CD4-positive, alpha-beta T cell (primary cell): Measurements from ENCODE around the gene EOGT. TPM values are rescaled to one million over a fixed set of nuclear protein-coding genes. Genes with fewer than 3 reads are reported as not detected.

ENCODE experiments used
- ATAC-seq: fragments of 200-7000 bp; cut with Tn5 transposase; one replicate; pipeline ENCODE4 v1.10.0; 2022; ENCODE audit warnings: mild to moderate bottlenecking; ENCODE audit not compliant: poor library complexity
- CTCF ChIA-PET: fragments of 350-600 bp; sonication (Branson Sonifier 250); formaldehyde crosslinking; loops from one replicate; lab custom pipeline; 2021; ENCODE audit warnings: antibody characterized with exemption, inconsistent platforms; lab: Charles Lee
- POLR2A ChIA-PET: fragments of 350-600 bp; sonication (Branson Sonifier 250); formaldehyde crosslinking; loops from one replicate; lab custom pipeline; 2021; ENCODE audit warnings: antibody characterized with exemption, inconsistent platforms; lab: Charles Lee
- DNase-seq, 14 experiments: peaks; one replicate each; pipeline ENCODE4 v3.0.0-alpha.2; 2013 to 2020; ENCODE audit warnings: mixed read lengths in 2 of 14
- H3K27ac ChIP-seq, 2 donors: one replicate each; pipeline versions ENCODE4 v1.5.1 to v1.7.0; 2013; ENCODE audit warnings: low read length in 2 of 2, low read depth in 1 of 2, mild to moderate bottlenecking in 1 of 2
- H3K27me3 ChIP-seq, 2 experiments: 1 replicate in 1 of 2; 2 replicates in 1 of 2; pipeline versions ENCODE4 v1.6.1 to v1.7.0; 2013; ENCODE audit warnings: low read length in 2 of 2, control low read depth in 1 of 2, mild to moderate bottlenecking in 1 of 2, moderate library complexity in 1 of 2; ENCODE audit not compliant: insufficient read depth in 2 of 2, control insufficient read depth in 1 of 2
- H3K36me3 ChIP-seq: one replicate; pipeline ENCODE4 v1.6.1; 2013; ENCODE audit warnings: low read length, control low read depth; ENCODE audit not compliant: insufficient read depth
- H3K4me1 ChIP-seq: one replicate; pipeline ENCODE4 v1.6.1; 2013; ENCODE audit warnings: low read length, control low read depth; ENCODE audit not compliant: insufficient read depth
- H3K4me3 ChIP-seq: one replicate; pipeline ENCODE4 v1.5.1; 2013; ENCODE audit warnings: mild to moderate bottlenecking, low read length, moderate library complexity
- H3K9me3 ChIP-seq, 2 experiments: 1 replicate in 1 of 2; 2 replicates in 1 of 2; pipeline versions ENCODE4 v1.6.1 to v1.7.0; 2013; ENCODE audit warnings: low read length in 2 of 2, mild to moderate bottlenecking in 2 of 2, control low read depth in 1 of 2, moderate library complexity in 1 of 2; ENCODE audit not compliant: control insufficient read depth in 1 of 2, insufficient read depth in 1 of 2
- H3K27ac Mint-ChIP-seq: one replicate; pipeline ENCODE4 v1.8.0; 2020; ENCODE audit warnings: mixed read lengths
- H3K27me3 Mint-ChIP-seq: one replicate; pipeline ENCODE4 v1.8.0; 2021; ENCODE audit warnings: mixed read lengths
- H3K36me3 Mint-ChIP-seq: one replicate; pipeline ENCODE4 v1.8.0; 2021; ENCODE audit warnings: low read depth, mixed read lengths
- H3K4me1 Mint-ChIP-seq: one replicate; pipeline ENCODE4 v1.8.0; 2021; ENCODE audit warnings: low read depth, mixed read lengths
- H3K4me3 Mint-ChIP-seq: one replicate; pipeline ENCODE4 v1.8.0; 2020; ENCODE audit warnings: mild to moderate bottlenecking, mixed read lengths
- H3K9me3 Mint-ChIP-seq: one replicate; pipeline ENCODE4 v1.8.0; 2020; ENCODE audit warnings: mixed read lengths
- CTCF ChIP-seq: fragments of 200-600 bp; IDR thresholded peaks from one replicate; pipeline ENCODE4 v1.8.0; 2022; ENCODE audit warnings: antibody characterized with exemption, mild to moderate bottlenecking
- intact Hi-C, 2 experiments: fragments of 100-400 bp; cut with DNase I in 1 of 2; cut with micrococcal nuclease in 1 of 2; formaldehyde crosslinking; loops; one replicate each; pipeline versions ENCODE4 v1.15.1 to v1.9.0; 2023 to 2025; cut with DNase I, micrococcal nuclease
- polyA plus RNA-seq, 2 donors: library from polyadenylated mRNA; unstranded; fragments of 120-200 nt; gene quantifications; one replicate each; pipeline ENCODE4 v1.2.1, GENCODE V29; 2013
- total RNA-seq, 174 experiments: library from RNA in 2 of 174; stranded (reverse) in 2 of 174; gene quantifications; one replicate each; pipeline ENCODE4 v1.2.3 and lab custom pipeline; 2021 to 2026

Gene EOGT
- total RNA-seq, result 10 to 100 TPM; 13.0 to 13.4 TPM
- 15.9 TPM for polyA plus RNA-seq (2013, experiment 1 of 2)
- 15.0 TPM for polyA plus RNA-seq (2013, experiment 2 of 2)
- total RNA-seq (lab: John Stamatoyannopoulos, UW), result 10.9 to 52.2 (median 30.1) reads per million in 172 experiments

- peaks cover 34% of the 10 kb centered on the region for H3K4me1 Mint-ChIP-seq
- no peaks in the 10 kb centered on the region for H3K9me3 Mint-ChIP-seq
- peaks cover 10% of the 10 kb centered on the region for H3K36me3 Mint-ChIP-seq
- DNase-seq (peak; percentile 60 to 90 (median 76)), ATAC-seq (peak; percentile 78)
- peak; percentile 69 for TF ChIP-seq CTCF
- POLR2A ChIA-PET, result interaction anchor here (0.6 to 2.5 kb wide), 8 partner anchors 17 to 78 kb away, joined by 3 to 14 read pairs (median 4); partner anchors contain the start of genes ARL6IP5 and TMF1
- peaks cover 3% of the 10 kb centered on the region for H3K36me3 ChIP-seq
- peak within 1 kb of the TSS; percentile 10 to 39 for H3K27ac ChIP-seq
- H3K27ac Mint-ChIP-seq, result peak within 1 kb of the TSS; percentile 66
- peak within 1 kb of the TSS; percentile 94 for H3K4me3 Mint-ChIP-seq
- no peaks in the 10 kb centered on the region for H3K9me3 ChIP-seq
- CTCF ChIA-PET, result interaction anchor here (1.0 to 1.2 kb wide), 3 partner anchors 11 to 108 kb away, joined by 3 to 5 read pairs (median 3); no protein-coding TSS in a partner anchor
- peaks cover 17% of the 10 kb centered on the region for H3K4me1 ChIP-seq
- intact Hi-C loops, result loop anchor here (5.0 to 10.0 kb wide), 3 partner anchors 34 to 291 kb away; partner anchors contain the start of gene TMF1 (in 1 of the 2)
- no peaks in the 10 kb centered on the region for H3K27me3 Mint-ChIP-seq
- H3K4me3 ChIP-seq, result peak within 1 kb of the TSS; percentile 77
- H3K27me3 ChIP-seq, result no peaks in the 10 kb centered on the region
Measured at GRCh38 chr3:69013253-69014021, at the start of gene EOGT. EOGT (minus strand) TSS chr3:69013684; CDS start chr3:69009846, 3,838 bp downstream.

DNA sequence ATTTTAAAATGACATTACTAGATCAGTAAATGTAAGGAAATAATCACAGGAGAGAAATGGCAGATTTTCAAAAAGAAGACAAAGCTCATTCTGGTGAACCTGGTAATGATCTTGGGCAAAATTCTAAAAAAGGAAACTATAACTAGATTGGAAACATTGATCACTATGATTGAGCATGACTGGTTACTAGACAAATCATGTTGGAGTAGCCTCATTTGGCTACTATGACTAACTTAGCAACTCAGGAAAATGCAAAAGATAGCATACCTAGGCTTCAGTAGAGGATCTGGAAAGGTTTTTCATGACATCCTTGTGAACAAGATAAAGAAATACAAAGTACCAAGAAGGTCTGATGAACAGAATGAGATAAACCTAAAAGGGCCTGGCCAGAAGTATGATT, 46.2 kb upstream of the EOGT start:
- ATAC-seq, result no peak
- H3K4me3 Mint-ChIP-seq, result no peak overlapping the region
- peak overlapping the region; percentile 32 to 67 for H3K27ac ChIP-seq
- no peak for TF ChIP-seq CTCF
- no peaks in the 10 kb centered on the region for H3K9me3 ChIP-seq
- peaks cover 48% of the 10 kb centered on the region for H3K4me1 Mint-ChIP-seq
- H3K27me3 Mint-ChIP-seq, result no peaks in the 10 kb centered on the region
- no peaks in the 10 kb centered on the region for H3K9me3 Mint-ChIP-seq
- intact Hi-C loops, result no loop called here
- peaks cover 15% of the 10 kb centered on the region for H3K4me1 ChIP-seq
- peaks cover 55% of the 10 kb centered on the region for H3K36me3 ChIP-seq
- DNase-seq, result no peak
- CTCF ChIA-PET, result interaction anchor here (0.9 to 1.5 kb wide), 3 partner anchors 15 to 61 kb away, joined by 3 to 4 read pairs (median 4); no protein-coding TSS in a partner anchor
- H3K27me3 ChIP-seq, result no peaks in the 10 kb centered on the region
- H3K27ac Mint-ChIP-seq, result peak overlapping the region; percentile 84
- POLR2A ChIA-PET, result interaction anchor here (0.8 to 5.1 kb wide), 8 partner anchors 8 to 61 kb away, joined by 3 to 42 read pairs (median 4); partner anchors contain the start of genes ARL6IP5, EOGT and TMF1
- H3K36me3 Mint-ChIP-seq, result peaks cover 87% of the 10 kb centered on the region
- no peak overlapping the region for H3K4me3 ChIP-seq

DNA sequence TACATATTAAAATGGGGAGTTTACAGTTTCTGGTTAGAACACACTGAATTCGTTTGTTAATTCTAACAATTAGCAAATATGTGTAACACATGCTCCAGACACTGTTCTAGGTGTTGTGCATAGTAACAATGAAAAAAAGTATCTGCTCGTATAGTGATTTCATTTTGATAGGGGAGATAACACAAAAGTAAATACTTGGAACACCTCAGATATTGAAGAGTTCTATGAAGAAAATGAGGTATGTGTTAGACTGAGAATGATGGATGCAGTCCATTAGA, 45.4 kb upstream of the EOGT start:
- ATAC-seq (no peak), DNase-seq (no peak)
- Histone ChIP-seq H3K27me3 (no peaks in the 10 kb centered on the region), H3K36me3 (peaks cover 58% of the 10 kb centered on the region), H3K27ac (peak overlapping the region; percentile 32 to 67), H3K9me3 (no peaks in the 10 kb centered on the region), H3K4me3 (no peak overlapping the region), H3K4me1 (peaks cover 15% of the 10 kb centered on the region)
- Mint-ChIP-seq H3K27me3 (no peaks in the 10 kb centered on the region), H3K36me3 (peaks cover 84% of the 10 kb centered on the region), H3K4me1 (peaks cover 40% of the 10 kb centered on the region), H3K27ac (peak overlapping the region; percentile 84), H3K4me3 (no peak overlapping the region), H3K9me3 (no peaks in the 10 kb centered on the region)
- CTCF ChIA-PET, result interaction anchor here (0.9 to 1.2 kb wide), 2 partner anchors 16 to 30 kb away, joined by 3 to 4 read pairs; no protein-coding TSS in a partner anchor
- intact Hi-C loops, result no loop called here
- POLR2A ChIA-PET, result interaction anchor here (0.7 to 5.1 kb wide), 8 partner anchors 10 to 45 kb away, joined by 3 to 42 read pairs (median 4); partner anchors contain the start of genes ARL6IP5 and EOGT
- TF ChIP-seq CTCF, result no peak
